Measurements from ENCODE around the gene STX16. TPM values are rescaled to one million over a fixed set of nuclear protein-coding genes. Genes with fewer than 3 reads are reported as not detected.
A peak's percentile ranks its signal among the peaks of the same experiment; 100 is the strongest.

Gene STX16
- total RNA-seq (2014; rRNA removed; shearing (Covaris generic)): 20.6 and 21.4 TPM in 2 replicates
- 46.1 and 53.8 TPM in 2 replicates for polyA plus RNA-seq (2015; cell fraction: cytosol; rRNA removed)
- 168 and 190 TPM in 2 replicates for polyA plus RNA-seq (2015; cell fraction: nucleus; rRNA removed)

DNA sequence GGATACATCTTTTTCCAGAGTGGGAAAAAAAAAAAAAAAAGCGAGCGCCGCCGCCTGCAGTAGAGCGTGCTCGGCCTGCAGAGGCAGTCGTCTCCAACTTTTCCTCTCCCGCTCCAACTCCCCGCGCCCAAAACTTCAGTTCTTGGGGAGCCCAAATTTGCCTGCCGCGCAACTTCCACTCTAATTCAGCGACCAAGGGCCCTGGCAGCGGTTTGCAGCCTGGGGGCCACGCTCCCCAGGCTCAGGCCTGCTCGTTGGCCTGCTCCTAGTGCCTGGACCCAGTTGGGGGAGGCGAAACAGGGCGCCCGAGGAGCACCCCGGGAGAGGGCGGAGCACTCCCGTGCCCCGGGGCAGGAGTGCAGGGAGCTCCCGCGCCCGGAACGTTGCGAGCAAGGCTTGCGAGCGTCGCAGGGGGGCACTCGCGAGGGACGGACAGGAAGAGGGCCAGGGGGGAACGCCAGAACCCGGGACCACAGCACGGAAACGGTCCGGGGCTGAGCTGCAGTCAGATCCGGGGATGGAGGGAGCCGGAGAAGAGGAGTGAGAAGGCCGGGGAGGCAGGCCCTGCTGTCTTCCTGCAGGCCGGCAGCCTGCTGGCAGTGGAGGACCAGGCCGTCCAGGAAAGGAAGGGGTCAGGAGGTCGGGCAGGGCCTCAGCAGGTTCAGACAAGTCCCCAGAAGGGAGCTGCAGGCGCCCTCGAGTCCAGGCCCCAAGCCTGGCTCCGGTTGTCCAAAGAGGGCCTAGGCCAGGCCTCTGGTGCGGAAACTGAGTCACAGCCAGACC lies at the start of gene STX16:
TSS of gene STX16 (plus strand) at position 508 of the 783 bp plus-strand sequence. CDS start 724 bp downstream, outside the sequence.
- peak; percentile 92 for DNase-seq (ENCODE audit: low read depth)

DNA sequence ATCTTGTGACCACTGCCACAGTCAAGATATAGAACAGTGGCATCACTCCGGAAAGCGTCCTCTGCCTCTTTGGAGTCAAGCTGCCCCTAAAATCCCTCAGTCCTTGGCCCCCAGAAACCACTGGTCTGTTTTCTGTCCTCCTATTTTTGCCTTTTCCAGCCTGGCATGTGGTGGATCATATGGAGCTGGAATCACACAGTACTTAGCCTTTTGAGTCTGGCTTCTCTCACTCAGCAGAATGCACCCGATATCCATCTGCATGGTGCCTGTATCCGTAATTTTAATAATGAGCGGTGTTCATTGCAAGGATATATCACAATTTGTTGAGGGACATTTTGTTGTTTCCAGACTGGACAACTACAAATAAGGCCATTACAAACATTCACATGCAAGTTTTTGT lies 49.0 kb upstream of the STX16 start:
- DNase-seq (ENCODE audit: low read depth): no peak

DNA sequence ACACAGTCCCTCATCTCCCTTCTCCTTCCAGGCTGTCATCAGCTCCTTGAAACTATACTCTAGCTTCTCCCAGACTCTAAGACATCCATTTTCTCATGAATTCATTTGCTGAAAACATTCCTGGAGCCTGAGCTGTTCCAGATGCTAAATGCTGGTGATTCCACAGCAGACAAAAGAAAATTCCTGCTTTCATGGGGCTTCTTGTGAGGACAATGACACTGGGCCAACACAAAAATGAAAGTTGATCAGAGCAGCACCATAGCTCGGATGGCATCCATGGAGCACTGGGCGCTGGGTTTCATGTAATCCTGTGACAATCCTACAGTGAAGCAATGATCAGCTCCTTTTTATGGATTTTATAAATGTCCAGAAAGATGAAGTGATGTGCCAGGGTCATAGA lies 47.4 kb upstream of the STX16 start:
- DNase-seq (ENCODE audit: low read depth): no peak

GRCh38 chr20:58604128-58604881 lies 46.8 kb upstream of the STX16 start:
- DNase-seq (ENCODE audit: low read depth): no peak

GRCh38 chr20:58605292-58606065 lies 45.6 kb upstream of the STX16 start:
- DNase-seq (ENCODE audit: low read depth): no peak

- no peak for DNase-seq (ENCODE audit: low read depth)
These were observed 44.9 kb upstream of the STX16 start for GRCh38 chr20:58606184-58606583.

GRCh38 chr20:58608096-58608840 lies 42.8 kb upstream of the STX16 start:
- no peak for DNase-seq (ENCODE audit: low read depth)

DNA sequence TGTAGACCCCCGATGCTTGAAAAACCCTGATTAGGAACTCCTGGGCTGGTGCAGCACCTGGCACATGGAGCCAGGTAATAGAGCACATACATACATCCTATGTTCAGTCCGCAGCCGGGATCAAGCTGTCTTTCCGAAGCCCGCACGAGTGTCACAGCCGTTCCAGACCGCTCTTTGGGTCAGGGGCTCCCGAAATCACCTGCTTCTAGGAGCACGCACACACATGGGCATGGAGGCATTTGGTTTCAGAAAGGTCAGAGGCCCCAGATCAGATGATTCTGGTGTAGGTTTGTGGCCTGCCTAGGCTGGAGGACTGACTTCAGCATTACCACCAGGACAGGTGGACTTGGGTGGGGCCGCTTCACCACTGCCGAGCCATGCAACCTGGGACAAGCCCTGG lies 42.1 kb upstream of the STX16 start:
- DNase-seq (ENCODE audit: low read depth): no peak

DNA sequence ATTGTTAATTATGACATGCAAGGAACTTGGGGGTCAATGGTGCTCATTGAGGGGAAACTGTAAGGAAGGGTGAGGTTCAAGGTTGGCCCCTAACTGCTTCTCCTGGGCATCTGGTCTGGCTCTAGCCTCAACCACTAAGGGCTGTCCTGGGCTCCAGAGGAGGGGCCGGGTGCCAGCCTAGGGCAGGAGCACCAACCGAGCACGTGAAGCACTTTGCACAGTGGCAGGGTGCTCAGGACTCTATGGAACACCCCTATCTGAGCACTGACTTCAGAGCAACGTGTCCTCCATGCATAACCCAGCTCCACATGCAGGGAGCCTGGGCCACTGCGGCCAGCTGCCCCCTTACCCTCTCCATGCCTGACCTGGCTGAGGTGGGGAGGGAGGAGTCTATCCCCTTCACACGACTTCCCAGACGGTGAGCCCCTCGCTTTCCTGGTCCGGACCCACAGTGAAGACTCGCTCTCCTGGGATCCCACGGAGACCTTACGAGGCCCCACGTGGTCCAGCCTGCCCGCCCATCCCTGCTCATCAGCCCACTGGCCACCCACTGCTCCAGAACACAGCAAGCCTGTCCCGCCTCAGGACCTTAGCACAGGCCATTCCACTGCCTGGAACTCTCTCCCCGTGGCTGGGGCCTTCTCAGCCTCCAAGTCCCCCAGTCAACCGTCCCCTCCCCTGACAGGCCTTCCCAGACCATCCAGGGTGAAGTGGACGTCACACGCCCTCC lies 40.8 kb upstream of the STX16 start:
- DNase-seq (ENCODE audit: low read depth): no peak

- no peak for DNase-seq (ENCODE audit: low read depth)
These were observed 40.3 kb upstream of the STX16 start for GRCh38 chr20:58610811-58611210.

- DNase-seq (ENCODE audit: low read depth): no peak
These were observed 39.6 kb upstream of the STX16 start for GRCh38 chr20:58611236-58612030.

DNA sequence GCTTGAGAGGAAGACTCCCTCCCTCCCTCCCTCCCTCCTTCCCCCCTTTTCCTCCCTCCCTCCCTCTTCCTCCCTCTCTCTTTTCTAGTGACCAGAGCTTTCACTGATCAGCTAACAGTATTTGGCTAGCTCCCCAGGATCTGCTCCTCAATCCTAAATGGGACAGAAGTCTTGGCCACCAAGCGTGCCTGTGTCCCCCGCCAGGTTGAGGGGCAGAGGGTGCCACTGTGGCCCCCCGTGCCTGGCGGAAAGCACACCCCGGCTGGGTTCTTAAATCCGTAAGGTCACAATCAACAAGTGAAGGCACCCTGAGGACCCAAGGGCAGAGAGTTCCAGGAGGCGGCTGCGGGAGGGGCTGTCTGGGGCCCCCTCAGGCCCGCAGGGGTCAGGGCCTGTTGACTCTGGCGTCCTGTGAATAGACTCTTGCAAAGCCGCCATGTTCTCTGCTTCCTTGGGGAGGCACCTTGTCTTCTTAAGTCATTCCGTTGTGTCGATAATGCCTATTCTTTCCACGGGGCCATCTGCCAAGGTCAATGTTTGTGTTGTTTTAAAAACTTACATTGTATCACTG lies 38.9 kb upstream of the STX16 start:
- no peak for DNase-seq (ENCODE audit: low read depth)

GRCh38 chr20:58613061-58613854 lies 37.8 kb upstream of the STX16 start:
- DNase-seq (ENCODE audit: low read depth): no peak

DNA sequence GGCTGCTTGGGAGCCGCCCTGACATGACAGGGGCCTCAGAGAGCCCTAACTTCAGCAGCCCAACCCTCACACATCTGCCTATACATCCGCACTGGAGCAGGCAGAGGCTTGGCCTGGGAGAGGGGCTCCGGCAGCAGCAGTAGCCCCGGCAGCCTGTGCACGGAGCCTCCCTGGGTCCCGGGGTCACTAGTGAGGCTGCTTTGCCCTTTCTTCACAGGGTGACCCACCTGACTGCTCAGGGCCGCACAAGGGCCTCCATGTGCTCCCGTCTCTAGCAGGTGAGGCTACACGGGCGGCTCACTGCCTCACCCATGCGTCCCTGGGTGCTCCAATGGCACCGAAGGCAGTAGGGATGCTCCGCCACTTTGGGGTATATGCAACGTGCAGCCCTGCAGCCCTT lies 36.7 kb upstream of the STX16 start:
- no peak for DNase-seq (ENCODE audit: low read depth)

DNA sequence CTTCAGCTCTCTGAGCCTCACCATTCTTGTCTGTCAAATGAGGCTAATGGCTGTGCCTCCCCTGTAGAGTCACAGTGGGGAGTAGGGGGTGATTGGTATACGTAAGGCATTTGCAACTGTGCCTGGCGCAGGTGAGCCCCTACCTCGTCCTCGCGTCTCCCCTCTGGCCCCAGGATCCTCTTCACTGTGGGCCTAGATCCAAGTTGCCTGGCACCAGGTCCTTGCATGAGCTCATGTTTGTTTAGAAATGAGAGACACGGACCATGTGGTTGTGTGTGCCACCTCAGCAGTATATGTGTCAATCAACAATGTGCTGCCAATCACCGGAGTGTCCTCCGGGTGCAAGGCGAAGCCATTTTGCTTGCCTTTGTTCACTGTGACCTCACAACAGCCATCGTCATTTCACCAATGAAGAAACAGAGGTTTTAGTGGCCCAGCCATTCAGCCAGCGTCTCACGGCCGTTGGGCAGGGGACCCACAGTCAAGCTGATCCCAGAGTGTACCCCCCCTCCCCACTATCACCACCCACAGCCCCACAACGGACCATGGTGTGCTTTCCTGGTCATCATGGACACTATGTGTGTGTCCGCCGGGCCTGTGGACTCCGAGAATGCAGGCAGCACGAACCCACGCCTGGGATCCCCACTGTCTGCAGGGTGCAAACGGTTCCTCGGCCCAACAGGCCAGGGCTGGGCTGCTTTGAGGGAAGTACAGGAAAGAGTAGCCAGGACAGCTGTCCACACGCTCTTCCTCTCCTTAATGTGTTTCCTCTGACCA lies 35.9 kb upstream of the STX16 start:
- no peak for DNase-seq (ENCODE audit: low read depth)

DNA sequence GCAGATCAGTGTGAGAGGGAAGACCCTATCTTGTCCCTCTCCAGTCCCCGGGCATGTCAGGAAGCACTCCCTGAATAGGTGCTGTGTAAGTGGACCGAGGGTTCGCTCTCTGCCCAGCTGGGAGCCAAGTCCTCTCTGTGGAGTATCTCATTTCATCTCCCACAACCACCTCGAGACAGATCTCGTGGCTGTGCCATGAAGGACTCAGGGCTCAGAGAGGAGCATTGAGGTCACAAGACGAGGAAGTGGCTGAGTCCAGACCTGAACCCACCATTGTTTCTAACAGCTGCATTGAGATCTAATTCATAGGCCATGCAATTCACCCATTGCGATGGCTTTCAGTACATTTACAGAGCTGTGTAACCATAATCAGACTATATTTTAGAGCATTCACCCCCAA lies 34.7 kb upstream of the STX16 start:
- no peak for DNase-seq (ENCODE audit: low read depth)

DNA sequence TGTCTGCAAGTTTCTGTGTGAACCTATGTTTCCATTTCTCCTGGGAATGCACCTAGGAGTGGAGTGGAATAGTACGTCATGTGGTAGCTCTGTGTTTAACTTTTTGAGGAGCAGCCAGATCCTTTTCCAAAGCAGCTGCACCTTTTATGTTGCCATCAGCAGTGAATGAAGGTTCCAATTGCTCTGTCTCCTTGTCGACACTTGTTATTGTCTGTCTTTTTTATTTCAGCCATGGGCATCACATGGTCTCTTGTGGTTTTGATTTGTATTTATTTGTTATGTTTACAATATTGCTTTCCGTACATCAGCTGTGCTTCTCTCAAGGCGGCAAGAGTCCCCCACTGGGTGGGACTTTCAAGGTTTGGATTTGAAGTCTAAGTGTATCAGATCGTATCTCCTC lies 33.9 kb upstream of the STX16 start:
- DNase-seq (ENCODE audit: low read depth): no peak

All from HT1080 (cell line).